NCI-H748 (cell line): Measurements from ENCODE around the gene ACVR1.
"Not testable (repeated sequence)": the region's sequence is repeated elsewhere in the genome, so short reads cannot be mapped to it uniquely, and the experiment has no call there.

Experiments
- DNase-seq: peaks from one replicate; lab custom pipeline; 2025; ENCODE audit not compliant: unreplicated experiment; lab: John Stamatoyannopoulos, UW

Gene ACVR1

GRCh38 chr2:157830696-157831570 lies 45.2 kb downstream of the ACVR1 start:
- no peak for DNase-seq

GRCh38 chr2:157830266-157830665 lies 45.9 kb downstream of the ACVR1 start:
- no peak for DNase-seq

- no peak for DNase-seq
Measured at GRCh38 chr2:157827377-157827776, 48.8 kb downstream of the ACVR1 start.

GRCh38 chr2:157826644-157827043 lies 49.5 kb downstream of the ACVR1 start:
- DNase-seq: not testable (repeated sequence)

- DNase-seq: peak; percentile 35
Measured at GRCh38 chr2:157825885-157826284, 50.2 kb downstream of the ACVR1 start.

GRCh38 chr2:157822993-157823392 lies 53.1 kb downstream of the ACVR1 start:
- DNase-seq: no peak

GRCh38 chr2:157822533-157822932 lies 53.6 kb downstream of the ACVR1 start:
- DNase-seq: no peak

- no peak for DNase-seq
Measured at GRCh38 chr2:157821519-157822131, 54.5 kb downstream of the ACVR1 start.

GRCh38 chr2:157820193-157820592 lies 55.9 kb downstream of the ACVR1 start:
- DNase-seq: no peak

- no peak for DNase-seq
Measured at GRCh38 chr2:157819761-157820160, 56.4 kb downstream of the ACVR1 start.

- no peak for DNase-seq
Measured at GRCh38 chr2:157818227-157818626, 57.9 kb downstream of the ACVR1 start.

- no peak for DNase-seq
Measured at GRCh38 chr2:157815421-157815820, 60.7 kb downstream of the ACVR1 start.

- no peak for DNase-seq
Measured at GRCh38 chr2:157813467-157813866, 62.7 kb downstream of the ACVR1 start.

- DNase-seq: no peak
Measured at GRCh38 chr2:157810037-157810436, 66.1 kb downstream of the ACVR1 start.

GRCh38 chr2:157809212-157809611 lies 66.9 kb downstream of the ACVR1 start:
- DNase-seq: no peak

- DNase-seq: no peak
Measured at GRCh38 chr2:157808421-157808820, 67.7 kb downstream of the ACVR1 start.

GRCh38 chr2:157806426-157807077 lies 69.6 kb downstream of the ACVR1 start:
- peak; percentile 31 for DNase-seq

- DNase-seq: no peak
Measured at GRCh38 chr2:157805519-157805918, 70.6 kb downstream of the ACVR1 start.

GRCh38 chr2:157804355-157804754 lies 71.8 kb downstream of the ACVR1 start:
- no peak for DNase-seq

- no peak for DNase-seq
Measured at GRCh38 chr2:157803952-157804351, 72.2 kb downstream of the ACVR1 start.

- DNase-seq: no peak
Measured at GRCh38 chr2:157803476-157803875, 72.7 kb downstream of the ACVR1 start.
